Lung (tissue), 12 donors: Measurements from ENCODE around the gene ANKRD33B. TPM values are rescaled to one million over a fixed set of nuclear protein-coding genes. Genes with fewer than 3 reads are reported as not detected.
A peak's percentile ranks its signal among the peaks of the same experiment; 100 is the strongest.

ENCODE experiments used
- ATAC-seq: fragments of 200-7000 bp; cut with Tn5 transposase; one replicate; pipeline ENCODE4 v1.9.1; 2020; ENCODE audit warnings: moderate number of reproducible peaks; ENCODE audit not compliant: insufficient read depth, low FRiP score
- DNase-seq, 3 donors: peaks; one replicate each; pipeline ENCODE4 v3.0.0-alpha.2; 2013 to 2017
- H3K27ac ChIP-seq, 2 donors: one replicate each; pipeline ENCODE4 v1.5.1; 2013; ENCODE audit warnings: mild to moderate bottlenecking in 2 of 2, moderate library complexity in 2 of 2, control low read depth in 1 of 2, inconsistent platforms in 1 of 2, low read depth in 1 of 2, low read length in 1 of 2
- H3K27me3 ChIP-seq, 3 donors: one replicate each; pipeline ENCODE4 v1.5.1; 2013; ENCODE audit warnings: low read length in 2 of 3; ENCODE audit not compliant: control insufficient read depth in 3 of 3, insufficient read depth in 3 of 3
- H3K36me3 ChIP-seq, 4 donors: one replicate each; pipeline ENCODE4 v1.5.1; 2013; ENCODE audit warnings: low read length in 4 of 4, mild to moderate bottlenecking in 1 of 4, moderate library complexity in 1 of 4; ENCODE audit not compliant: control insufficient read depth in 4 of 4, insufficient read depth in 4 of 4
- H3K4me1 ChIP-seq, 5 donors: one replicate each; pipeline ENCODE4 v1.5.1; 2013; ENCODE audit warnings: low read length in 5 of 5, mild to moderate bottlenecking in 2 of 5, moderate library complexity in 1 of 5; ENCODE audit not compliant: control insufficient read depth in 5 of 5, insufficient read depth in 5 of 5
- H3K4me3 ChIP-seq: one replicate; pipeline ENCODE4 v1.5.1; 2013; ENCODE audit warnings: mild to moderate bottlenecking, control low read depth, moderate library complexity
- H3K9ac ChIP-seq, 2 donors: one replicate each; pipeline ENCODE4 v1.5.1; 2013; ENCODE audit warnings: low read length in 2 of 2, control low read depth in 1 of 2; ENCODE audit not compliant: insufficient read depth in 1 of 2
- H3K9me3 ChIP-seq, 4 donors: one replicate each; pipeline ENCODE4 v1.5.1; 2013; ENCODE audit warnings: low read length in 3 of 4, mild to moderate bottlenecking in 1 of 4, moderate library complexity in 1 of 4; ENCODE audit not compliant: control insufficient read depth in 4 of 4, insufficient read depth in 3 of 4
- WGBS, 2 donors: extraction: QIAGEN DNeasy Blood & Tissue Kit; methylation state at CpG; one replicate each; pipeline ENCODE4 v1.1.7; 2013; 5-methylcytosine and 5-hydroxymethylcytosine counted together
- polyA plus RNA-seq, 2 donors: library from polyadenylated mRNA; stranded (reverse); fragments of 200-250 nt; gene quantifications; one replicate each; pipeline ENCODE4 v1.2.1, GENCODE V29; 2013
- total RNA-seq, 2 donors: library from RNA; depleted of rRNA in 1 of 2; stranded (reverse); fragments of >200 nt in 1 of 2; gene quantifications; one replicate each; pipeline ENCODE4 v1.2.1, GENCODE V29; 2014 to 2021
- TF ChIP-seq, protein P1 (sequence below): IDR thresholded peaks from 2 replicates; pipeline ENCODE4 v1.5.1; 2012; ENCODE audit warnings: mild to moderate bottlenecking; ENCODE audit errors: control extremely low read depth, extremely low read depth
- donor health status: control.
- donor health status: control.
- donor health status: Bipolar disorder and iron deficiency.
- donor health status: healthy.
- donor health status: DM: yes; HTN: yes; CAD: no.

The ANKRD33B gene
- total and polyA plus RNA-seq, 4 donors = 1.0 to 6.3 (median 2.1) TPM

DNA sequence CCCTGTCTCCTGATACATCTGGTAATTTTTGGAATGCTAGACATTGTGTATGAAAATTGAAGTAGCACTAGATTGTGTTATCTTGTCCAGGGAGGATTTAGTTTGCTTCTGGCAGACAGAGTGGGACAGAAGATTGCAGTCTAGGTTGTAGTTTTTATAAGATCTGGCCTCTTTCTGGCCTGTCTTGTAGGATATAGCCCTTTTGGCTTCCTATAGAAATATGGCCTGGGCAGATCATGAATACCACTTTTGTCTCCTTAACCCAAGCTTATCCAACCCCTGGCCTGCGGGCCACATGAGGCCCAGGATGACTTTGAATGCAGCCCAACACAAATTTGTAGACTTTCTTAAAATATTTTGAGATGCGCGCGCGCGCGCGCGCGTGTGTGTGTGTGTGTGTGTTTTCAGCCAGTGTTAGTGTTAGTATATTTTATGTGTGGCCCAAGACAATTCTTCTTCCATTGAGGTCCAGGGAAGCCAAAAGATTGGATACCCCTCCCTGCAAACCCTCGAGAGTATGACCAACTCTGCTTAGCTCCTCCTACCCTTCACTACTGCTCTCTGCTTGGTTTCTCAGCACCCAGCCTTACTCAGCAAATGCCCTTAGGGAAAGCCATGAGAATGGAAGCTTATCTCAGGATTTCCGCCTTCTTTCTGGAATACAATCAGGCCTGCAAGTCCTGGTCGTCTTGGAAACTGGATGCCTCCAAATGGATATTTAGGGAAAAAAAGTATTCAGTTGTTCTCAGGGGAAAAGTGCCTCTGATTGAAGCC is 26.5 kb downstream of the ANKRD33B start:
- Histone ChIP-seq H3K27me3 (peaks cover 0 to 2% (median 0%) of the 10 kb centered on the region in 3 donors), H3K4me3 (no peak overlapping the region), H3K36me3 (no peaks in the 10 kb centered on the region), H3K4me1 (peaks cover 0 to 13% (median 0%) of the 10 kb centered on the region in 5 donors), H3K27ac (peak overlapping the region in 1 of 2 donors; percentile 60), H3K9ac (no peak overlapping the region), H3K9me3 (no peaks in the 10 kb centered on the region)
- ATAC-seq (no peak), DNase-seq (no peak)
- TF ChIP-seq, protein P1, sequence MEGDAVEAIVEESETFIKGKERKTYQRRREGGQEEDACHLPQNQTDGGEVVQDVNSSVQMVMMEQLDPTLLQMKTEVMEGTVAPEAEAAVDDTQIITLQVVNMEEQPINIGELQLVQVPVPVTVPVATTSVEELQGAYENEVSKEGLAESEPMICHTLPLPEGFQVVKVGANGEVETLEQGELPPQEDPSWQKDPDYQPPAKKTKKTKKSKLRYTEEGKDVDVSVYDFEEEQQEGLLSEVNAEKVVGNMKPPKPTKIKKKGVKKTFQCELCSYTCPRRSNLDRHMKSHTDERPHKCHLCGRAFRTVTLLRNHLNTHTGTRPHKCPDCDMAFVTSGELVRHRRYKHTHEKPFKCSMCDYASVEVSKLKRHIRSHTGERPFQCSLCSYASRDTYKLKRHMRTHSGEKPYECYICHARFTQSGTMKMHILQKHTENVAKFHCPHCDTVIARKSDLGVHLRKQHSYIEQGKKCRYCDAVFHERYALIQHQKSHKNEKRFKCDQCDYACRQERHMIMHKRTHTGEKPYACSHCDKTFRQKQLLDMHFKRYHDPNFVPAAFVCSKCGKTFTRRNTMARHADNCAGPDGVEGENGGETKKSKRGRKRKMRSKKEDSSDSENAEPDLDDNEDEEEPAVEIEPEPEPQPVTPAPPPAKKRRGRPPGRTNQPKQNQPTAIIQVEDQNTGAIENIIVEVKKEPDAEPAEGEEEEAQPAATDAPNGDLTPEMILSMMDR = no peak
- WGBS, 2 donors = 81% methylated on average over 13 of the region's 13 CpGs

DNA sequence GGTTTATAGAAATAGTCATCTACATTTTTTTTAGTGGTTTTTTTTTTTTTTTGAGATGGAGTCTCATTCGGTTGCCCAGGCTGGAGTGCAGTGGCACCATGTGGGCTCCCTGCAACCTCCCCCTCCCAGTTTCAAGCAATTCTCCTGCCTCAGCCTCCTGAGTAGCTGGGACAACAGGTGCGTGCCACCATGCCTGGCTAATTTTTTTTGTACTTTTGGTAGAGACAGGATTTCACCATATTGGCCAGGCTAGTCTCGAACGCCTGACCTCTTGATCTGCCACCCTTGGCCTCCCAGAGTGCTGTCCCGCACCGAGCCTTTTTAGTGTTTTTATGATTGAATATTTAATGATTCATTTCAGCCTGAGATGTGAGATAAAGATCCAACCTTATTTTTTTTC is 27.3 kb downstream of the ANKRD33B start:
- TF ChIP-seq, protein P1 = no peak
- H3K9ac ChIP-seq = no peak overlapping the region
- H3K27me3 ChIP-seq = peaks cover 0 to 2% (median 0%) of the 10 kb centered on the region in 3 donors
- no peak for DNase-seq
- no peaks in the 10 kb centered on the region for H3K9me3 ChIP-seq
- no peaks in the 10 kb centered on the region for H3K36me3 ChIP-seq
- peak overlapping the region in 1 of 2 donors; percentile 60 for H3K27ac ChIP-seq
- no peak for ATAC-seq
- no peak overlapping the region for H3K4me3 ChIP-seq
- peaks cover 0 to 18% (median 0%) of the 10 kb centered on the region in 5 donors for H3K4me1 ChIP-seq
- 81 to 86% methylated on average over 6 of the region's 6 CpGs for WGBS, 2 donors

DNA sequence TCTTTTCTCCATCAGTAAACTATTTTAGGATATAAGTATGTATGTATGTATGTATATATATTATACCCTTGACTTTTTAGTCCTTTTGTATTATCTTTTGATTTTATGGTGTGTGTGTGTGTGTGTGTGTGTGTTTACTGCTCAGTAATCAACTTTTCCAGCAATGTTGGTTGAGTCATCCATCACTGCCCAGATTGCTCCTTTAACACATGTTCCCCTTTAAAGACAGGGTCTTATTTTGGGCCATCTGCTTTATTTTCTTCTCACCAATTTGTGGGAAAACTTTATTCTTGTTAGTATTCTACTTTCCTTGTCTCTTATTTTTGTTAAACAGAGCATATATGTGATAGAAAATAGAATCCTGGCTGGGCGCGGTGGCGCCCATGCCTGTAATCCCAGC is 28.1 kb downstream of the ANKRD33B start:
- no peak overlapping the region for H3K9ac ChIP-seq
- H3K36me3 ChIP-seq = no peaks in the 10 kb centered on the region
- H3K4me3 ChIP-seq = no peak overlapping the region
- H3K27ac ChIP-seq = no peak overlapping the region
- H3K9me3 ChIP-seq = no peaks in the 10 kb centered on the region
- TF ChIP-seq, protein P1 = no peak
- peaks cover 0 to 2% (median 0%) of the 10 kb centered on the region in 3 donors for H3K27me3 ChIP-seq
- peaks cover 0 to 22% (median 0%) of the 10 kb centered on the region in 5 donors for H3K4me1 ChIP-seq
- ATAC-seq (no peak), DNase-seq (no peak)
- WGBS, 2 donors = 80 to 100% methylated on average over 3 of the region's 3 CpGs

DNA sequence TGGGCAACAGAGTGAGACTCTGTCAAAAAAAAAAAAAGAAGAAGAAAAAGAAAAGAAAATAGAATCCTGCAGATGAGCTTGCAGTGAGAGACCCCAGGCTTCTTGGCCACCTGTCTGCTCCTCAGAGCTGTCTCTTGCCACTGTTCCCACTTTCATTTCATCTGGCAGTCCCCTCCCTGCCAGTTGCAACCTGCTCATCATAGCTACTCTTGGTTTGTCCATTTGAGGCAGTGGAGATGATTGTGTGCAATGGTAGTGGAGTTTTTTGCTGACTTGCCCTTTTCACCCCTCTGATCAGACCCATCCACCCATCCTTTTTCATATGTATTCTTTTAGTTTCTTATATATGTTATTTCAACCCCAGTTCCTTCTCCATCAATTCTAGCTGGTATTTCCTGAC is 28.7 kb downstream of the ANKRD33B start:
- no peak for DNase-seq
- no peaks in the 10 kb centered on the region for H3K9me3 ChIP-seq
- TF ChIP-seq, protein P1 = no peak
- no peak for ATAC-seq
- no peaks in the 10 kb centered on the region for H3K36me3 ChIP-seq
- no peak overlapping the region for H3K4me3 ChIP-seq
- peaks cover 0 to 25% (median 0%) of the 10 kb centered on the region in 5 donors for H3K4me1 ChIP-seq
- H3K27ac ChIP-seq = no peak overlapping the region
- H3K27me3 ChIP-seq = peaks cover 0 to 2% (median 0%) of the 10 kb centered on the region in 3 donors
- no peak overlapping the region for H3K9ac ChIP-seq
